CD4-positive, alpha-beta T cell treated with Interleukin-10 for 1 hour (primary cell): Measurements from ENCODE around the gene SLC25A26.
"Not testable (repeated sequence)": the region's sequence is repeated elsewhere in the genome, so short reads cannot be mapped to it uniquely, and the experiment has no call there.

Source experiments
- DNase-seq: peaks from one replicate; pipeline ENCODE4 v3.0.0-alpha.2; 2020

Gene SLC25A26

GRCh38 chr3:66220602-66221377 is at the start of gene SLC25A26:
SLC25A26 (plus strand) TSS chr3:66221001; CDS start chr3:66221095, 94 bp downstream.
- peak; percentile 97 for DNase-seq

- DNase-seq = no peak
Observed at GRCh38 chr3:66172394-66172793, 48.4 kb upstream of the SLC25A26 start.

GRCh38 chr3:66177026-66177425 is 43.8 kb upstream of the SLC25A26 start:
- no peak for DNase-seq

- no peak for DNase-seq
Observed at GRCh38 chr3:66178206-66178605, 42.6 kb upstream of the SLC25A26 start.

GRCh38 chr3:66179793-66180192 is 41.0 kb upstream of the SLC25A26 start:
- DNase-seq = no peak

- DNase-seq = no peak
Observed at GRCh38 chr3:66181764-66182163, 39.0 kb upstream of the SLC25A26 start.

- DNase-seq = no peak
Observed at GRCh38 chr3:66182246-66182645, 38.6 kb upstream of the SLC25A26 start.

GRCh38 chr3:66186545-66186944 is 34.3 kb upstream of the SLC25A26 start:
- DNase-seq = no peak

GRCh38 chr3:66195347-66195783 is 25.4 kb upstream of the SLC25A26 start:
- DNase-seq = no peak

- no peak for DNase-seq
Observed at GRCh38 chr3:66196633-66197032, 24.2 kb upstream of the SLC25A26 start.

- DNase-seq = no peak
Observed at GRCh38 chr3:66198437-66199088, 22.2 kb upstream of the SLC25A26 start.

- DNase-seq = no peak
Observed at GRCh38 chr3:66199089-66199473, 21.7 kb upstream of the SLC25A26 start.

- DNase-seq = no peak
Observed at GRCh38 chr3:66200147-66200546, 20.7 kb upstream of the SLC25A26 start.

- DNase-seq = no peak
Observed at GRCh38 chr3:66200786-66201185, 20.0 kb upstream of the SLC25A26 start.

GRCh38 chr3:66203275-66203674 is 17.5 kb upstream of the SLC25A26 start:
- DNase-seq = no peak

GRCh38 chr3:66206806-66207205 is 14.0 kb upstream of the SLC25A26 start:
- no peak for DNase-seq

GRCh38 chr3:66208189-66208588 is 12.6 kb upstream of the SLC25A26 start:
- no peak for DNase-seq

GRCh38 chr3:66210687-66211295 is 10.0 kb upstream of the SLC25A26 start:
- no peak for DNase-seq

- DNase-seq = no peak
Observed at GRCh38 chr3:66211779-66212178, 9.0 kb upstream of the SLC25A26 start.

GRCh38 chr3:66215106-66215505 is 5.7 kb upstream of the SLC25A26 start:
- DNase-seq = no peak

GRCh38 chr3:66220066-66220465 is 735 bp upstream of the SLC25A26 start:
- no peak for DNase-seq

- DNase-seq = no peak
Observed at GRCh38 chr3:66224220-66224619, 3.4 kb downstream of the SLC25A26 start.

GRCh38 chr3:66226093-66226492 is 5.3 kb downstream of the SLC25A26 start:
- DNase-seq = not testable (repeated sequence)

- DNase-seq = no peak
Observed at GRCh38 chr3:66227051-66227450, 6.2 kb downstream of the SLC25A26 start.
